Measurements from ENCODE around the gene UBXN11.
A peak's percentile ranks its signal among the peaks of the same experiment; 100 is the strongest.

Gene UBXN11

DNA sequence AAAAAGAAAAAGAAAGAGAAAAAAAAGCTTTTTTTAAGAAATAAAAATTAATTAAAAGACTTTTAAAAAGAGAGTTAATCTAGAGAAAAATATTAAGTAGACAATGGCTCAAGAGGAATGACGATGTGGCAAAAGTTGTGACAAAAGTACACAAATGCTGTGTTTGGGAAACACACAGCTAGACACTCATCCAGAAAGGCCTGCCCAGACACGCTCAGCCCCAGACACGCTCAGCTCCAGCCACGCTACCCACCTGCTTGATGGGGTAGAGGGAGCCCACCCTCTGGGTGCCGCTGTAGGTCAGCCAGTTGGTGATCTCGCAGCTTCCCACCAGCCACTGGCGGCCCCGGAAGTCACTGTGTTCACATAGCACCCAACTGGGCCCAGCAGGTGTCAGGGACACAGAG, 21.5 kb upstream of the UBXN11 start:
- CTCF ChIA-PET, result interaction anchor here (0.7 kb wide), 1 partner anchor 36 kb away, joined by 5 read pairs; no protein-coding TSS in a partner anchor
- peak overlapping the region; percentile 61 for H3K27ac ChIP-seq
- peak; percentile 51 for DNase-seq (ENCODE audit: low spot score)
- TF ChIP-seq, protein P1, sequence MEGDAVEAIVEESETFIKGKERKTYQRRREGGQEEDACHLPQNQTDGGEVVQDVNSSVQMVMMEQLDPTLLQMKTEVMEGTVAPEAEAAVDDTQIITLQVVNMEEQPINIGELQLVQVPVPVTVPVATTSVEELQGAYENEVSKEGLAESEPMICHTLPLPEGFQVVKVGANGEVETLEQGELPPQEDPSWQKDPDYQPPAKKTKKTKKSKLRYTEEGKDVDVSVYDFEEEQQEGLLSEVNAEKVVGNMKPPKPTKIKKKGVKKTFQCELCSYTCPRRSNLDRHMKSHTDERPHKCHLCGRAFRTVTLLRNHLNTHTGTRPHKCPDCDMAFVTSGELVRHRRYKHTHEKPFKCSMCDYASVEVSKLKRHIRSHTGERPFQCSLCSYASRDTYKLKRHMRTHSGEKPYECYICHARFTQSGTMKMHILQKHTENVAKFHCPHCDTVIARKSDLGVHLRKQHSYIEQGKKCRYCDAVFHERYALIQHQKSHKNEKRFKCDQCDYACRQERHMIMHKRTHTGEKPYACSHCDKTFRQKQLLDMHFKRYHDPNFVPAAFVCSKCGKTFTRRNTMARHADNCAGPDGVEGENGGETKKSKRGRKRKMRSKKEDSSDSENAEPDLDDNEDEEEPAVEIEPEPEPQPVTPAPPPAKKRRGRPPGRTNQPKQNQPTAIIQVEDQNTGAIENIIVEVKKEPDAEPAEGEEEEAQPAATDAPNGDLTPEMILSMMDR (conservative IDR thresholded peaks at IDR 0.05; ENCODE audit: low read depth), result no peak
- POLR2A ChIA-PET (ENCODE audit: low non-redundant PET), result no interaction called here

DNA sequence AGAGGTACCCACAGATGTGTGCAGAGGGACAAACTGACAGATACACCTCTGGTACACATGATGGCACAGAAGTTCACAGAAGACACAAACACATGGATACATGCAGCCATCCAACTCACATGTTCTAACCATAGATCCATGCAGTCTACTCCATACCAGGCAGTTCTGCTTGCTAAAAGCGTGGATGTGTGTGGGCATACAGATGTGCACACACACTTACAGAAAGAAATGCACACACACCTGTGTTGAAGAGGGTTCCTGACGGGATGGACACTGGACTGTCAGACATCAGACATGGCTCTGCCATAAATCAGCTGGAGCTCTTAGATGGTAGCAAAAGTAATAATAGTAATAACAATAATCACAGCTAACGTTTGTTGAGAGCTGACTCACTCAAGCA, 18.1 kb upstream of the UBXN11 start:
- POLR2A ChIA-PET (ENCODE audit: low non-redundant PET), result no interaction called here
- no peak for DNase-seq (ENCODE audit: low spot score)
- no peak overlapping the region for H3K27ac ChIP-seq
- CTCF ChIA-PET, result no interaction called here
- TF ChIP-seq, protein P1 (conservative IDR thresholded peaks at IDR 0.05; ENCODE audit: low read depth), result no peak

DNA sequence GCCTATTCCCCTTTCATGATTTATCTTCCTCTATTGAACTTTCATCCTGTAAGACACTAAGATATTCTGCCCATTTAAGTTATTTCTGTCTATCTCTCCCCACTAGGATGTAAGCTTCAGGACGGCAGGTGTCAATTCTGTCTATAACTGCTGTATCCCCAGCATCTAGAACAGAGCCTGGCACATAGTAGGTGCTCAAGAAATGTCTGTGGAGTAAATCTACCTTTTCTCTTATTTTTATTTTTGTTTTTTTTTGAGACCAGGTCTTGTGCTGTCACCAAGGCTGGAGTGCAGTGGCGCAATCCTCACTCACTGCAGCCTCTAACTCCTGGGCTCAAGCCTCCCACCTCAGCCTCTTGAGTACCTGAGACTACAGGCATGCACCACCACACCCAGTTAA, 16.9 kb upstream of the UBXN11 start:
- POLR2A ChIA-PET (ENCODE audit: low non-redundant PET), result interaction anchor here (0.7 kb wide), 1 partner anchor 46 kb away, joined by 6 read pairs; no protein-coding TSS in a partner anchor
- DNase-seq (ENCODE audit: low spot score), result no peak

DNA sequence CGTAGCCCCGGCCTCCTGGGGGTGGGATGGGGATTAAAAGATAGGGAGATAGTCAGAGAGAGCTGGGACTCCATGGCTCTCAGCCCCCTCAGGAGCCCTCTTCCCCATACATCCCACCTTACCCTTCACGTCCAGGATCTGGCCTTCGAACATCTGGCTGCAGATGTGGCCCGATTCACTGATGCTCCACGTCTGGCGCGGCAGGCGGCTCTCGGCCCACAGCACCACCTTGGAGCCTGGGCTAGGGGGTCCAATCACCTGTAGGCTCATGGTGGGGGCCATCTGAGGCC, 15.6 kb upstream of the UBXN11 start:
- TF ChIP-seq, protein P1 (conservative IDR thresholded peaks at IDR 0.05; ENCODE audit: low read depth), result no peak
- ChIA-PET POLR2A (ENCODE audit: low non-redundant PET) (no interaction called here), CTCF (interaction anchor here (0.6 to 1.4 kb wide), 30 partner anchors 8 to 1328 kb away, joined by 3 to 9 read pairs (median 4); partner anchors contain the start of genes CEP85, PDIK1L, UBXN11 and ZNF593)
- DNase-seq (ENCODE audit: low spot score), result no peak
- H3K27ac ChIP-seq, result peak overlapping the region; percentile 26

More for the DNA sequence above, 16.9 kb upstream of the UBXN11 start:
- CTCF ChIA-PET, result interaction anchor here (0.7 kb wide), 1 partner anchor 8 kb away, joined by 3 read pairs; no protein-coding TSS in a partner anchor
- TF ChIP-seq, protein P1 (conservative IDR thresholded peaks at IDR 0.05; ENCODE audit: low read depth), result no peak
- H3K27ac ChIP-seq, result no peak overlapping the region

DNA sequence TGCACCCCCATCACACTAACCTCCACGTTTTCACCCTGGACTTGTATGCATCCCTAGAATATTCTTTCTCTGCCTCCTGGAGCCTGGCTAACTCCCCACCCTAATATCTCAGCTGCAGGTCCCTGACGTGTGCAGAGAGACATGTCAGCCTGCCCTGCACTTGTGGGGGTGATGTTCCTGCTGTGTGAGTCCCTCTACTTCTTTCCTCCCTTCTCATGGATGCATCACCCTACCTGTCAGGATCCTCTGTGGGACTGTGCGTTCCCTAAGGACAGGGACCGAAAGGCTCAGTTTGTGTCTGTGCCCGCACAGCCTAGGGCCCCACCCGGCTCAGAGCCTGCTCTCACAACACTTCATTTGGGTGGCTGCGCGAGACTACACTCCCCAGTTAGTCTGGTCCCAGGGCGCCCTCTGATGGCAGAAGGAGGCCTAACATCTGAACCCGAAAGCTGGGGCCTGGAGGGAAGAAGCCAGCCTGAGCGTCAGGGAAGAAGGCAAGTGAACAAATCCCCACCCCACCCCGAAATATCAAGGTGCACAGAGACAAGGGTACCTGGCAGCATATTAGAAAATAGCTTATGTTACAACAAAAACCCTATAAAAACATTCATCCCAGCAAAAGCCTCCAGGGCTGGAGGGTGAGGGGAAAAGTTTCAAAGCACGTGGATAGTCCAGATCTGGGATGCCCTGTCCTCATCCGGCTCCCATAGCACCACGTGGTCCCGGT, 15.0 kb upstream of the UBXN11 start:
- TF ChIP-seq, protein P1 (conservative IDR thresholded peaks at IDR 0.05; ENCODE audit: low read depth), result peak; percentile 89
- peak overlapping the region; percentile 26 for H3K27ac ChIP-seq
- DNase-seq (ENCODE audit: low spot score), result peak; percentile 71
- CTCF ChIA-PET, result interaction anchor here (0.6 to 1.7 kb wide), 35 partner anchors 9 to 1329 kb away, joined by 3 to 9 read pairs (median 4); partner anchors contain the start of genes CEP85, PDIK1L, UBXN11 and ZNF593
- POLR2A ChIA-PET (ENCODE audit: low non-redundant PET), result no interaction called here

DNA sequence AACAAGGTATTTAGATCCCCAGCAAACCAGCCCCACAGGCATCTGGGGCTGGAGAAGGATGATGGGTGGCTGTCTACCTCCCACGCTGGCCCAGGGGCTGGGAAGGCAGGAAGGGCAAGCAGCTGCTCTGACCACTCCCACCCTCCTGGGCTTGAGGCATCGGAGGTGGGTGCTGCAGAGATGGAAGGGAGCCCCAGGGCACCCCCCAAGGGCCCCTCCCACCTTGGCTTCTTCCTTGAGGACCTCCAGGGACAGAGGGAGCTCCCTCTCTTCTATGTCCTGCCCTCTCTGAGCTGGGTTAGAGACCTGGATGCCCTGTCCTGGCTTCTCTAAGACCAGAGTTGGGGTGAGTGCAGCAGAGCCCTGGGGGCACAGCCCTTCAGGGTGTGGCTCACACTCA, 14.5 kb upstream of the UBXN11 start:
- CTCF ChIA-PET, result interaction anchor here (0.6 to 1.7 kb wide), 13 partner anchors 13 to 209 kb away, joined by 3 to 9 read pairs (median 4); partner anchors contain the start of genes CEP85, PDIK1L and ZNF593
- H3K27ac ChIP-seq, result peak overlapping the region; percentile 26
- POLR2A ChIA-PET (ENCODE audit: low non-redundant PET), result no interaction called here
- TF ChIP-seq, protein P1 (conservative IDR thresholded peaks at IDR 0.05; ENCODE audit: low read depth), result no peak
- no peak for DNase-seq (ENCODE audit: low spot score)
